Mononuclear cell (primary cell): Measurements from ENCODE around the gene TMED10. TPM values are rescaled to one million over a fixed set of nuclear protein-coding genes. Genes with fewer than 3 reads are reported as not detected.
"Not testable (repeated sequence)": the region's sequence is repeated elsewhere in the genome, so short reads cannot be mapped to it uniquely, and the experiment has no call there.

ENCODE experiments used
- H3K27me3 ChIP-seq: 2 replicates; pipeline ENCODE4 v1.6.0; 2011; ENCODE audit warnings: low read length, control low read depth; ENCODE audit not compliant: insufficient read depth
- H3K4me1 ChIP-seq: 2 replicates; pipeline ENCODE4 v1.5.1; 2011; ENCODE audit warnings: mild to moderate bottlenecking, low read length, control low read depth; ENCODE audit not compliant: insufficient read depth
- H3K4me3 ChIP-seq: 2 replicates; pipeline ENCODE4 v1.5.1; 2011; ENCODE audit warnings: mild to moderate bottlenecking, low read length, moderate library complexity
- H3K9me3 ChIP-seq: 2 replicates; pipeline ENCODE4 v1.5.1; 2011; ENCODE audit warnings: low read depth, mild to moderate bottlenecking, control low read depth, low read length
- total RNA-seq: library from RNA; depleted of rRNA; stranded (reverse); fragments of >200 nt; gene quantifications from one replicate; pipeline ENCODE4 v1.2.3, GENCODE V29; 2012

The TMED10 gene
- total RNA-seq, 1 donor, result 180 TPM

DNA sequence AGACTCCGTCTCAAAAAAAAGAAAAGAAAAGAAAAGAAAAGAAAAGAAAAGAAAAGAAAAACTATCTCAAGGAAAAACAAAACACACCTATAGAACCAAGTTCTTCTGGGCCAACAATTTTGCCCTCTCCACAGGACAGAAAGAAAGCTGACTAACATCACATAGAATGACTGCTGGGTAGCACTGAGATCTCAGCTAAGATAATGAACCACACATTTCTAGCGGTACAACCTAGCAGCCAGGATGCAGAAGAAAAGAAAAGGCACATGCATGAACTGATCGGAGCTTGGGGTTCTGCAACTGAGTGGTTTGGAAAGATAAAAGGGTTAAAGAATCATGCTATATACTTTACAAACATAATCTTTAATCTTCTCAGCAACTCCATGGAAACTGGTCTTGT, 19.5 kb downstream of the TMED10 start:
- Histone ChIP-seq H3K4me1 (peaks cover 20% of the 10 kb centered on the region), H3K4me3 (no peak overlapping the region), H3K27me3 (no peaks in the 10 kb centered on the region), H3K9me3 (no peaks in the 10 kb centered on the region)

DNA sequence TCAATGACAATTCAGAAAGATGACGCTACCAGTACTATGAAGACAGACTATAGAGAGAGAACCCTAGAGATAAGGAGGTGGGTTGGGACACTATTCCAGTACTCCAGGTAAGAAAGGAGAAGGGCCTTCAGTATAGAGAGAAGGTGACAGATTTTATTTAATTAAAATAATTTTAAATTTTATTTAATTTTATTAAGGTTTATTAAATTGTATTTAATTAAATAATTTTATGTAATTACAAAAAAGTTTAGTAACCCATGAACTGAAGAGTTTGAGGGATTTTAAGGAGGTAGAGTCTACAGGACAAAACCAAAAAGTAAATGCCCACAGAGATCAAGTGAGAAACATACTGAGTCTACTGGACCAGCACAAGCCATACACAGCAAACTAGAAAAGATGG, 20.3 kb downstream of the TMED10 start:
- Histone ChIP-seq H3K4me3 (no peak overlapping the region), H3K27me3 (no peaks in the 10 kb centered on the region), H3K9me3 (no peaks in the 10 kb centered on the region), H3K4me1 (peaks cover 20% of the 10 kb centered on the region)

DNA sequence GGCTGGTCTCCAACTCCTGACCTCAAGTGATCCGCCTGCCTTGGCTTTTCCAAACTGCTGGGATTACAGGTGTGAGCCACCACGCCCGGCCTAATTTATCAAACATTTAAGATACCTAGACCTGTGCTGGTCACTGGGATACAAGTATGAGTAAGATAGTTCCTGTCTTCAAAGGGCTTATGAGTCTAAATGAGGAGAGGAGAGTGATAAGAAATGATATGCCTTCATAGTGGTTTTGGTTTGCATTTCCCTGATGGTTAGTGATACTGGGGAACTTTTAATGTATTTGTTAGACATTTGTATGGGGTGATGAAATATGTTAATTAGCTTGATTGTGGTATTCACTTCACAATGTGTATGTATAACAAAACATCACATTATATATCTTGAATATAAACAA, 21.2 kb downstream of the TMED10 start:
- Histone ChIP-seq H3K4me3 (no peak overlapping the region), H3K27me3 (no peaks in the 10 kb centered on the region), H3K9me3 (no peaks in the 10 kb centered on the region), H3K4me1 (peaks cover 18% of the 10 kb centered on the region)

DNA sequence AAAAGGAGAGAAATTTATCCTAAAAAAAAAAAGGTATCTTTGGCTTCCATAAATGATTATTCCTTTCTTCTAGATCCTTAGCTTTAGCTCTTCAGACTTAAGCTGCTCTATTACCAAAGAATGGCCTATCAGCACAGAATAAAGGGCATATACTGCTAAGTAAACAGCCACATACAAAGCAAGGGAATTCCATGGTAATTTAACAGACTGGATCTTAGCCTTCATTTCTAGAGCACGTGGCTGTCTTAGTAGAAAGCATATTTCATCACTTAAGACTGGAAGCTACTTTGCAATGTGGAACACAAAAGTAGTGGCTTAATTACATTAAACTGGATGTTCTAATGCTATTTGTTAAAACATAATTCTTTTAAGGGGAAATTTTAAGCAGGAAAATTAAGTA, 23.1 kb downstream of the TMED10 start:
- Histone ChIP-seq H3K4me3 (no peak overlapping the region), H3K9me3 (no peaks in the 10 kb centered on the region)

DNA sequence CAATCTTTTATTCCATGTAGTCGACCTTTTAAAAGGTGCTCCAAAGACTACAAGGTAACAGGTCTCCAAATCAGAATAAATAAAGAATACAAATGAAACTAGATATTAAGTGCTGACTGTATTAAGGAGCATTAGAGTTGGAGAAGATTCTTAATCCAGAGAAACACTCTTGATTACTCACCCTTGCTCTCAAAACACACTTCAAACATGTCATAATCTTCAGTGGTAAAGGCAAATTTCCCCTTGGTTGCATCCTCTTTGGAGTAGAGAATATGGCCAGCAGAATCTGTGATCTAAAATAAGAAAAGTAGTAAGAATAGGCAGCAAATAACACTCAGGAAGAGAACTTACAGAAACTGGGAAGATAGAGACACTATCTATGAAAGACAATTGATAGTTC, 24.6 kb downstream of the TMED10 start:
- H3K4me1 ChIP-seq, result peaks cover 23% of the 10 kb centered on the region
- no peak overlapping the region for H3K4me3 ChIP-seq
- H3K27me3 ChIP-seq, result no peaks in the 10 kb centered on the region
- no peaks in the 10 kb centered on the region for H3K9me3 ChIP-seq

More for the DNA sequence above, 23.1 kb downstream of the TMED10 start:
- Histone ChIP-seq H3K4me1 (peaks cover 15% of the 10 kb centered on the region), H3K27me3 (no peaks in the 10 kb centered on the region)

DNA sequence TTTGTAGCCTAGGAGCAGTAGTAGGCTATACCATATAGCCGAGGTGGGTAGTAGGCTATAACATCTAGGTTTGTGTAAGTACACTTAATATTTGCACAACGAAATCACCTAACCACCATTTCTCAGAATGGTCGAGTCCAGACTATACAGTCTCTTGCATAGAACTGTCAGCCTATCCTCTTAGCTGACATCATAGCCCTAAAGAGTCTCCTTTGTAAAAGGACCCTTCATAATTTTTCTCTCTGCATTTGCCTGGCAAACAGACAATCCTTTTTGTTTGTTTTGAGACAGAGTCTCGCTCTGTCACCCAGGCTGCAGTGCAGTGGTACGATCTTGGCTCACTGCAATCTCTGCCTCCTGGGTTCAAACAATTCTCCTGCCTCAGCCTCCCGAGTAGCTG, 25.8 kb downstream of the TMED10 start:
- H3K4me1 ChIP-seq, result peaks cover 27% of the 10 kb centered on the region
- H3K27me3 ChIP-seq, H3K9me3 ChIP-seq, H3K4me3 ChIP-seq: not testable (repeated sequence)

DNA sequence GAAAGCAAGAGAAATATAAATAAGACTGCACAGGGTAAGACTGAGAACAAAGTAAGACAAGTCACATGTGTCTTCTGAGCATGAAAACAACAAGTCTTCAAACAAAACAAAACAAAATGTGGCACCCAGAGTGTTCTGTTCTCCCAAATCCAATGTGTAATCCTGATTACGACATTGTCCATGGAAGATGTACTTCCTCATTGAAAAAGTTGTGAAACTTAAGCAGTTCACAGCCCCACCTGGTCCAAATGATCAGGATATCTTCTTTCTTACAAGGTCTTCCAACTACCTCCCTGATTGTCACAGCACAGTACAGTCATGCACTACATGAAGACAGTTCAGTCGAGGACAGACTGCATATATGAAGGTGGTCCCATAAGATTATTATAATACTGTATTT, 26.3 kb downstream of the TMED10 start:
- Histone ChIP-seq H3K9me3 (no peaks in the 10 kb centered on the region), H3K27me3 (no peaks in the 10 kb centered on the region), H3K4me3 (no peak overlapping the region), H3K4me1 (peaks cover 32% of the 10 kb centered on the region)

DNA sequence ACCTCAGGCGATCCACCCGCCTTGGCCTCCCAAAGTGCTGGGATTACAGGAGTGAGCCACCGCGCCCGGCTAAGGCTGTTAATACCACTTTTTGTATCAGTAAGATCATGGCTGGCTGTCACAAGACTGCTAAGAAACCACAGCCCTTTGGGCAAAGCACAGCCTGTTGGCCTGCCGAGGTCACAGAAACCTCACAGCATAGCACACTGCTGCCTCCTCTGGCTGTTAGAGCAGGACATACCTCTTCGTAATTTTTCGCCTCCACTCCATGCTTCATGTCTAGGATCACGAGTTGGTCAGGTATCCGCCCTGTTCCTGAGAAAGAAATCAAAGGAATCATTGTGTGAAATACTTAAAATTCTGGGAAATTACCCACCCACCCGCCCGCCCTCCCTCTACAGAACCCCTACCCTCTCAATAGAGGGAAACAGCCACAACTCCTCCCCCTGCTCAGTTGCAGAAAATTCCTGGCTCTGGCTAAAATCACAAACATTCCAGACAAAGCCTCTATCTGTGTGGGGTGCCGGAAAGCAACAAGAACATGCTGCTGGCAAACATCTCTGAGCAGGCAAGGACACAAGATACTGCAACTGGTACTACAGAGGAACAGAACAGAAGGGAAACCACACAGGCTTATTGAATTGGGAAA, 28.9 kb downstream of the TMED10 start:
- Histone ChIP-seq H3K27me3 (no peaks in the 10 kb centered on the region), H3K4me3 (no peak overlapping the region), H3K9me3 (no peaks in the 10 kb centered on the region), H3K4me1 (peaks cover 51% of the 10 kb centered on the region)

DNA sequence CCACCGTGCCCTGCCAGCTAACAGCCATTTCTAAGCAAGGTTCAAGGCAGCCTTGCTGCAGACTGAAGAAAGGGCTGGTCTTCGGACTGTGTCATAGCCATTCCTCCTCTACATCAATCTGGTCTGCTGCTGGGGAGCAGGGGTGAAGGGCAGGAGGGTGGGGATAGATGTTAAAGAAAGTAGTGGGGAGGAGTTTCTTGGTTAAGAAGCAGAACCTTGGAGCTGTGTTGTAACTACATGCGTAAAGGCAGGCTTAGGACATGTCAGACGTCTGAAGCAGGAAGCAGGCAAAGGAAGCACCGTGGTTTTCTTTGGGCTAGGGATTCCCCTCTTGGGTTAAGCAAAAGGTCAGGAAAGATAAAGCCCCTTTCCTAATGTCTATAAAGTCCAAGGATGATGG, 31.5 kb downstream of the TMED10 start:
- Histone ChIP-seq H3K4me1 (peaks cover 64% of the 10 kb centered on the region), H3K4me3 (no peak overlapping the region), H3K9me3 (no peaks in the 10 kb centered on the region), H3K27me3 (no peaks in the 10 kb centered on the region)

DNA sequence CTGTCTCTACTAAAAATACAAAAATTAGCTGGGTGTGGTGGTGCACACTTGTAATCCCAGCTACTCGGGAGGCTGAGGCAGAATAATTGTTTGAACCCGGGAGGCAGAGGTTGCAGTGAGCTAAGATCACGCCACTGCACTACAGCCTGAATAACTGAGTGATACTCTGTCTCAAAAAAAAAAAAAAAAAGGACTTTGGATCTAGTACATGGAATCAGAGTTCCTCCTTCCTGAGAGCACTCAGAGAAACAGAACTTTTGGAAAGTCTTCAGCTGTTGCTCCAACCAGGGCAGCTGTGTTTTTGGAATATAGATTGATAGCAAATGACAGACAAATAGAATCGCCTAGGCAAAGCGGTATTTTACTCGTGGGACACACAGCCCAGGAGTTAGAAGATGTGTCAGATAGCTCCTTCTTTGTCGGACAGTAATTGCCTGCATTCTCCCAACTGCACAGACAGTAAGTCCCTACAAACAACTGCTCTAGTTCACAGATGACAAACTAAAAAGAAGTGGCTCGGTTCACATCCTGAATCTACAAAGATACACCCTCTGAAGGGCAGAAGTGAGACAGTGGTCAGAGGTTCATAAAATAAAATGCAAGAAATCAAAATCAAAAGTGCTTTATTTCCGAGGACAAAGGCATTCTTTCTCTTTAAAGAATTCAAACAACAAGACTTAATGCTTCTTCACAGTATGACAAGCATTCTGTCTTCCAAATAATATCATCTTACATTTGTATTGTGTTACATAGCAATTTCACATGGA, 32.5 kb downstream of the TMED10 start:
- Histone ChIP-seq H3K4me1 (peaks cover 69% of the 10 kb centered on the region), H3K4me3 (no peak overlapping the region), H3K27me3 (no peaks in the 10 kb centered on the region), H3K9me3 (no peaks in the 10 kb centered on the region)

DNA sequence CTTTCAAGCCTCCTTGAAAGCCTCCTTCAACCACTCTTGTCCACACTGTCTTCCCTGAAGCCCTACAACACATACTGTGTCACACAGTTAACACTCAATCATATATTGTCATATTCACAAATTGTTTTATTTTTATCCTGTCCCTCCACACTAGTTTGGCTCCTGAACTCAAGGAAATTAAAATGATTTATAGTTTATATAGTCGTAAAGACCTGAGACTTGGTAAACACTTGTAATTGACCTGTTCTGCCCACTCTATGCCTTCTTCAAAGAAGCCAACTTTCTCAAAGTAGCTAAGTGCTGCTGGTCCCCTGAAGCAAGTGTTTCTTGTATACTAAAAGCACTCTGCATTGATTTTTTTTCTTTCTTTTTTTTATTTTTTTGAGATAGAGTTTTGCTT, 33.9 kb downstream of the TMED10 start:
- peaks cover 79% of the 10 kb centered on the region for H3K4me1 ChIP-seq
- H3K4me3 ChIP-seq, result no peak overlapping the region
- H3K27me3 ChIP-seq, result no peaks in the 10 kb centered on the region
- H3K9me3 ChIP-seq, result no peaks in the 10 kb centered on the region

DNA sequence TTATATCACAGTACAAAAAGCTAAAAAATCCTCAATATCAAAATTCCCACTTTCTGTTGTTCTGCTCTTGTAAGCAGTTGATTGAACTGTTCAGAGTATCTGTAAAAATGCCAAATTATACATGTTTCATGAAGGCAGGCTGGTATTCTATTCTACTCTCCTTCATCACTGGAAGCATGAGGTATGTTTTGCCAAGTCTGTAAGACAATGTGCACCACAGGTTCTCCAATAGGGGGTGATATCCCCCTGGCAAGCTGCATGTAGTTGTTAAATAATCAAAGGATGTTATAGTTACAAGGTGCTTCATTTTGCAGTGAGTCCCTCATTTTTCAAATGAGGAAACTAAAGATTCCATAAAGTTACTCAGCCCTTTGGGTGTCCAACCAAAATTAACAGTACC, 34.4 kb downstream of the TMED10 start:
- Histone ChIP-seq H3K4me3 (no peak overlapping the region), H3K9me3 (no peaks in the 10 kb centered on the region), H3K27me3 (no peaks in the 10 kb centered on the region), H3K4me1 (peaks cover 74% of the 10 kb centered on the region)

DNA sequence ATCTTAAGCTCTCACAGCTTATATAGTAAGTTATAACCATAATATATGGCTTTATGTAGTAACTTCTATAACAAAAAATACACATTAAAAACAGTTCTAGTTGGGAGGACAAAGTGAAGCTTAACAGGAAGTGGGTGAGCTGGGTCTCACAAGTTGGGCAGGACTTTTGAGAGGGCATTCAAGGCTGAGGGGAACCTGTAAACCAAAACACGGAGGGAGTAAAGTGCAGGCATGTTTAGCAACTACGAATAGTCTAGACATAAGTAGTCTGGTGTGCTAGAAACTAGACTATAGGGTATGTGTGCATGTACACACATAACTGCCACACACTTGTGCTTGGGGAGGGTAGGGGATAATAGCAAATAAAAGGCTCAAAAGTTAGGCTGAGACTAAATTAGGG, 35.4 kb downstream of the TMED10 start:
- H3K4me3 ChIP-seq, result no peak overlapping the region
- H3K4me1 ChIP-seq, result peaks cover 66% of the 10 kb centered on the region
- H3K27me3 ChIP-seq, result no peaks in the 10 kb centered on the region
- no peaks in the 10 kb centered on the region for H3K9me3 ChIP-seq

DNA sequence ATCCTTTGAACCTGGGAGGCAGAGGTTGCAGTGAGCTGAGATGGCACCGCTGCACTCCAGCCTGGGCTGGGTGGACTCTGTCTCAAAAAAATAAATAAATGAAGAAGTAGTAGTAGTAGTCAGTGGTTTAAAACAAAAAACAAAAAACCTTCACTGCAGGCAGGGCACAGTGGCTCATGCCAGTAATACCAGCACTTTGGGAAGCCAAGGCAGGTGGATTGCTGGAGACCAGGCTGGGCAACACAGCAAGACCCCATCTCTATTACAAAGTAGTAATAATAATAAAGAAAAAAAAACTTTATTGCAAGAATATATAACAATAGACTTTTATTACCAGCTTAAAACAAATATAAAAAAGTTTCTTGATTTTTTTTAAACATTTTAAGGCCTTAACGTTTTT, 35.8 kb downstream of the TMED10 start:
- Histone ChIP-seq H3K9me3 (no peaks in the 10 kb centered on the region), H3K4me1 (peaks cover 62% of the 10 kb centered on the region), H3K4me3 (no peak overlapping the region)

DNA sequence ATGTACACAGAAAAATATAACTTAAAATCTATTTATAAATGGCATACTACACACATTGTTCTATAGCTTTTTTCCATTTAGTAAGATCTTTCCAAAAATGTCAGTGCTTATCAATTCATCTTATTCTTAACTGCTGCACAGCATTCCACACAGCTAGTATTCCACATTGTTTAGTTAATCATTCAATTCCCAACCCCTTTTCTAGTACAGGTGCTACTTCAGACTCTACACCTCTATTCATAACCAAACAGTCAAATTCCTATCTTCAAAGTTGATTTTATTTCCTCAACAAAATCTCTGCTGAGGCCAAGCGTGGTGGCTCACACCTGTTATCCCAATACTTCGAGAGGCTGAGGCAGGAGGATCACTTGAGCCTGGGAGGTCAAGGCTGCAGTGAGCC, 37.2 kb downstream of the TMED10 start:
- Histone ChIP-seq H3K9me3 (no peaks in the 10 kb centered on the region), H3K4me3 (no peak overlapping the region), H3K4me1 (peaks cover 48% of the 10 kb centered on the region), H3K27me3 (no peaks in the 10 kb centered on the region)

More for the DNA sequence above, 35.8 kb downstream of the TMED10 start:
- no peaks in the 10 kb centered on the region for H3K27me3 ChIP-seq

DNA sequence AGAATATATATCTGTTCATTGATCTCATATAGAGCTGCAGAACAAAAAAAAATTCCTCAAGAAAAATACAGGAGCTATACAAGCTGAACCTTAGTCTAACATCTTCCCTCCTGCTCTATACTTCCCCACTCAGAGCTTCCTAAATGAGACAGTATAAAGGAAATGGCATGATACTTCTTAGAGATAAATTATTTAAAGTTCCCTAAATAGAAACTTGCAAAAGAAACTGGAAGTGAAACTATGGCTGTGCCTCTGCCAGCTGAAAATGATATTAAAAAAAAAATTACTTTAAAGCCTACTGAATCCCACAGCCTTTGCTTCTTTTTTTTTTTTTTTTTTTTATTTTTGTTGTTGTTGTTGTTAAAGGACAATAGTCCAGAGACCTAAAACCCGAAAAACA, 37.9 kb downstream of the TMED10 start:
- no peaks in the 10 kb centered on the region for H3K27me3 ChIP-seq
- peaks cover 41% of the 10 kb centered on the region for H3K4me1 ChIP-seq
- no peak overlapping the region for H3K4me3 ChIP-seq
- no peaks in the 10 kb centered on the region for H3K9me3 ChIP-seq
